ENCODE data around the gene RSPH10B2.
"Not testable (repeated sequence)": the region's sequence is repeated elsewhere in the genome, so short reads cannot be mapped to it uniquely, and the experiment has no call there.

The RSPH10B2 gene

DNA sequence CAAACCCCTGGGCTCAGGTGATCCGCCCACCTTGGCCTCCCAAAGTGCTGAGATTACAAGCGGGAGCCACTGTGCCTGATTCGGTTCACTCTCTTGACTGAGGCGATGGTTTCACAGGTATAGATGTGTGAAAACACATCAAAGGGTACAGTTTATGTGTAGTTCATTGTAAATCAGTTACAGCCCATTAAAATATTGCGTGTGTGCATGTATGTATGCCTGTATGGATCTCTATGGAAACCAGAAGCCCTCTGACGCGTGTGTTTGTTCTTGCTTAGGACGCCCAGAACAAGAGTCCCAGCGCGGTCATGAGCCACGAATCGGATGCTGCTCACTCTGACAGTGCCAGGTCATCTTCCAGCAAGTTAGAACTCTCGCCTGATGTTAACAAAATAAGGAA lies 35.5 kb downstream of the RSPH10B2 start:
- not testable (repeated sequence) for DNase-seq (ENCODE audit: low read depth in 3 of 3)

GRCh38 chr7:6792113-6792872 lies 38.4 kb downstream of the RSPH10B2 start:
- not testable (repeated sequence) for DNase-seq (ENCODE audit: low read depth in 3 of 3)

- DNase-seq (ENCODE audit: low read depth in 3 of 3), result not testable (repeated sequence)
Observed at GRCh38 chr7:6794276-6794675, 40.4 kb downstream of the RSPH10B2 start.

- not testable (repeated sequence) for DNase-seq (ENCODE audit: low read depth in 3 of 3)
Observed at GRCh38 chr7:6797218-6797617, 43.3 kb downstream of the RSPH10B2 start.

DNA sequence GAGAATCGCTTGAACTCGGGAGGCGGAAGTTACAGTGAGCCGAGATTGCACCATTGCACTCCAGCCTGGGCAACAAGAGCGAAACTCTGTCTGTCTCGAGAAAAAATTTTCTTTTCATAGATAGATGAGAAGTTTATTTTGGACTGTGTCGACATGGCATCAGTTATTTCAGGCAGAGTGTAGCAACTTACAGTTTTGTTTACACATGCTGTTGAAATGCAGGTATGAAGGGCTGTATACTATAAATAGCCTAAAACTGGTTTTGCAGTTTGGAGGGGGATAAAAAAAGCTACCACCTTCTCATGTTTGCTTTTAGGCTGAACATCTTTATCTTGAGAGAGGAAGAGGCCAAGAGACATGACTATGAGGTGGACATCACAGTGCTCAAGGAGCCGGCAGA lies 44.1 kb downstream of the RSPH10B2 start:
- not testable (repeated sequence) for DNase-seq (ENCODE audit: low read depth in 3 of 3)

DNA sequence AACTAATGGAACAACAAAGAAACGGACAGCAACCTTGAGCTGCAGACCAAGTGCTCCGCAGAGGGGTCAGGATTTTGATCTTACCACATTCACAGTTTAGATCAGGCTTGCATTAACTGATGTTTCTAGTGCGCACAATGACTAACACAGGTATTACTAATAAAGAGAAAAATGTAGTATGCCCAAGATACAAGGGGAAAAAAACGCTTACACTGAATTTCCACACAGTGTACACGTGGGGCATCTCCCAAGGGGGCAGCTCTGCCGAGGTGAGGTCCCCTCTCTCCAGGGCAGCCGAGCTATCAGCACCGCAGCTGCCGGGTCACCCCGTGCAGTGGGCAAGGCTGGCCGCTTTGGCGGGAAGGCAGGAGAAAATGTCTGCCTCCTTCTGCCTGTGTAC lies 46.0 kb downstream of the RSPH10B2 start:
- DNase-seq (ENCODE audit: low read depth in 3 of 3), result not testable (repeated sequence)

GRCh38 chr7:6800331-6800730 lies 46.4 kb downstream of the RSPH10B2 start:
- not testable (repeated sequence) for DNase-seq (ENCODE audit: low read depth in 3 of 3)

- not testable (repeated sequence) for DNase-seq (ENCODE audit: low read depth in 3 of 3)
Observed at GRCh38 chr7:6807393-6807918, 53.6 kb downstream of the RSPH10B2 start.

DNA sequence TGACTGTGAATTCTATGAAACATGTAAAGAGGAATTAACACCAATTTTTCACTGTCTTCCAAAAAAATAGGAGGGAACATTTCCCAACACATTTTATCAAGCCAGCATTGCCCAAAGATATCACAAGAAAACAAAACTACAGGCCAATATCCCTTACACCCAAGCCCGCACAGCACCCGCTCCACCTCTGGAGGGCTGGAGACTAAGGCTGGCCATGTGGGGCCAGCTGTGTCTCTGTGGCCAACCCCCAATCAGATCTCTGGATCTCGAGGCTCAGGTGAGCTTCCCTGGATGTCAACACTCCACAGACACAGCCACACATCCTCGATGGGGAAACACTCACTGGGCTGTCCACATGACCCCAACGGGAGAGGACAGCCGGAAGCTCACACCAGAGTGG lies 54.1 kb downstream of the RSPH10B2 start:
- DNase-seq (ENCODE audit: low read depth in 3 of 3), result not testable (repeated sequence)

DNA sequence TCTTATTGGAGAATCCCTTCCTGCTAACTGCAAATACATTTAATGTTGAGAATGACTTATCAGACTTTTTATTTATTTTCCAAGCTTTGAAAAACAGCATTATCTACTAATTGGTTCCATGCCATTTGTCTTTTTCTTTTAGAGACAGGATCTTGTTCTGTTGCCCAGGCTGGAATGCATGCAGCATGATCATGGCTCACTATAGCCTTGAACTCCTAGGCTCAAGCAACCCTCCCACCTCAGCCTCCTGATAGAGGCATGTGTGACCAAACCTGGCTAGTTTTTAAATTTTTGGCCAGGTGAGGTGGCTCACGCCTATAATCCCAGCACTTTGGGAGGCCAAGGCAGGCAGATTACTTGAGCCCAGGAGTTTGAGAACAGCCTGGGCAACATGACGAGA lies 59.1 kb downstream of the RSPH10B2 start:
- DNase-seq (ENCODE audit: low read depth in 3 of 3), result not testable (repeated sequence)

GRCh38 chr7:6815470-6815869 lies 61.6 kb downstream of the RSPH10B2 start:
- not testable (repeated sequence) for DNase-seq (ENCODE audit: low read depth in 3 of 3)

DNA sequence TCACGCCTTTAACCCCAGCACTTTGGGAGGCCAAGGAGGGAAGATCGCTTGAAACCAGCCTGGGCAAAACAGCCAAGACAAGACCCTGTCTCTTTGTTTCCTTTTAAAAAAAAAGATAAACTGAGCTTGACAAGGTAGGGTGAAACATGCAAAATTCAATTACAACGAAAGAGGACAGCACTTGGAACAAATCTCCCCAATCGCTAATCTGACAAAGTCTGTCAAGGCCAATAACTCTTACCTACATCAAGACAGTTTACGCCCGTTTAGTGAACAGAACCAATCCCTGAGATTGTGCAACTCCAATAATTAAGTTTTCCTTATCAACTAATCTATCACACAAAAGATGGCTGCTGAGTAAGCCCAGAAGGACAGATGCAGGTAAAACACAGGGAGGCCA lies 67.7 kb downstream of the RSPH10B2 start:
- DNase-seq (ENCODE audit: low read depth in 3 of 3), result not testable (repeated sequence)

DNA sequence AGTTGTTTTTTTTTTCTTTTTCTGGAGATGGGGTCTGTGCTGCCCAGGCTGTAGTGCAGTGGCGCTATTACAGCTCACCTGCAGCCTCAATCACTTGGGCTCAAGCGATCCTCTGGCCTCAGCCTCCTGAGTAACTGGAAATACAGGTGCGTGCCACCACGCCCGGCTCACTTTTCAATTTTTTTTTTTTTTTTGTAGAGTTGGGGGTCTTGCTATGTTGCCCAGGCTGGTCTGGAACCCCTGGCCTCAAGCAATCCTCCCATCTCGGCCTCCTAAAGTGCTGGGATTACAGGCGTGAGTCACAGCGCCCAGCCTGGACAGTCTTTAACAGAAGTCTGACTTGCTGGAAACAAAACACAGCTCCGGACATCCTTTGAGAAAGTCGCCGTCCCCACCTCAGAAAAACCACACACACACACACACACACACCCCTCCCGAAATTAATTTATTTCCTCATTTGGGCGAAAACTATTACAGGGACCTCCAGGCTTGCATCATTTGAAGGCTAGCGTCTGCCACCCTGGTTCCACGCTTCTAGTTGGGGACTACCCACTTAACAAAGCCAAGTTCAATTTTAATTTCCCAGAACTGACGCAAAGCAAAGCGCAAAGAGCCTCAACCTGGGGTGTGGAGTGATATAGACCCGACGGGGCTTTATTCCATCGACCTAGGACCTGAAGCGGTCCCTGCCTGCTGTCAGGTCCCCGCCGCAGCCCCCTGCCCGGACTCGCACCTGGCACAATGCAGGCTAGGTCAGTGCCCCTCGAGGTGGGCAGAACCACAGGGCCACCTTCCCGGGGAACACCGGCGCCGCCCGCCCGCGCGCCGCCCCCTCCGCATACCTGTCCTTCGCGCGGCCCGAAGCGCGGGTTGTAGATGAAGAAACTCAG lies 71.6 kb downstream of the RSPH10B2 start:
- not testable (repeated sequence) for DNase-seq (ENCODE audit: low read depth in 3 of 3)

GRCh38 chr7:6826151-6826550 lies 72.2 kb downstream of the RSPH10B2 start, which contains the start of gene CCZ1B:
Gene CCZ1B (minus strand): TSS chr7:6826275. CDS start chr7:6826197, 78 bp downstream.
- peak; percentile 56 to 82 (median 61) for DNase-seq (ENCODE audit: low read depth in 3 of 3)

- not testable (repeated sequence) for DNase-seq (ENCODE audit: low read depth in 3 of 3)
Observed at GRCh38 chr7:6827180-6827579, 73.3 kb downstream of the RSPH10B2 start.

DNA sequence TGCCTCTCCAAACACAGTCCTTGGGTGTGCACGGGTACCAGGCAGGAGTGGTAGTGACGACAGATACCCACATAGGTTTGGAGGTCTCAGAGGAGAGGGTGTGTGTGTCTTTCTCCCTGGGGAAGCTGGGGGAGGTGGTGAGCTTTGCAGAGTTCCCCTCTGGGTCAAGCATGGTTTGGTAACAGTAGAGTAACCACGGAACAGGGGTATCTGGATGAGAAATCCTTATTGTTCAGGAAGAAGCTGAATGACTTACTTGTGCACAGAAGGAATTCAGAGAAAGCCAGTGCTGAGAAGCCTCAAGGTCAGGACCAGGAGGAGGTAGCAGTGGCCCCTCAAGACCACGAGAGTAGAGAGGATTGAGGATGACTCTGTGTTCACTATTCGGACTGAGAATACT lies 75.7 kb downstream of the RSPH10B2 start:
- not testable (repeated sequence) for DNase-seq (ENCODE audit: low read depth in 3 of 3)

GRCh38 chr7:6830026-6830425 lies 76.1 kb downstream of the RSPH10B2 start:
- DNase-seq (ENCODE audit: low read depth in 3 of 3), result not testable (repeated sequence)

DNA sequence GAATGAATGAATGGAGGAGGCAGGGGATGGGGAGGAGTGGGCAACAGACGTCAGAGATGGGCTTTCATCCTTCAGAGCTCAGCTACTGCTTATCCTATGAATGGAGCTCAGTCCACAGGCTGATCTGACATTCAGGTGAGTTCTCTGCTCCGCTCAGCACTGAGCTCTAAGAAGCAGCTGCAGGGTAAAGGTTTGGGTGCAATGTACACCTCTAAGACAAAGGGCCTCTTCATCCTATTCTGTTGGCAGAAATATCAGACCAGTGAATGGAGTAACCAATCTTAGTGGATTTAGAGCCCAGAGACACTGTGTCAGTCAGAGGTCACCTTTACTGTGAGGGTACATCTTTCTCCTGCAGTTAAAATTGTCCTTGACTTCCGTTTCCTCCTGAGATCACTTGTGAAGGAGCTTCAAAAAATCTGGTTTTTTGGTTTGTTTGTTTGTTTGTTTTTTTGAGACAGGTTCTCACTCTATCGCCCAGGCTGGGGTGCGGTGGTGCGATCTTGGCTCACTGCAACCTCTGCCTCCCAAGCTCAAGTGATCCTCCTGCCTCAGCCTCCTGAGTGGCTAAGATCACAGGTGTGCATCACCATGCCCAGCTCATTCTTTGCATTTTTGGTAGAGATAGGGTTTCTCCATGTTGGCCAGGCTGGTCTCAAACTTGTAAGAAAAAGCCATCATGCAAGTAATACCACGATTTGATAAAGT lies 77.3 kb downstream of the RSPH10B2 start:
- DNase-seq (ENCODE audit: low read depth in 3 of 3), result no peak

DNA sequence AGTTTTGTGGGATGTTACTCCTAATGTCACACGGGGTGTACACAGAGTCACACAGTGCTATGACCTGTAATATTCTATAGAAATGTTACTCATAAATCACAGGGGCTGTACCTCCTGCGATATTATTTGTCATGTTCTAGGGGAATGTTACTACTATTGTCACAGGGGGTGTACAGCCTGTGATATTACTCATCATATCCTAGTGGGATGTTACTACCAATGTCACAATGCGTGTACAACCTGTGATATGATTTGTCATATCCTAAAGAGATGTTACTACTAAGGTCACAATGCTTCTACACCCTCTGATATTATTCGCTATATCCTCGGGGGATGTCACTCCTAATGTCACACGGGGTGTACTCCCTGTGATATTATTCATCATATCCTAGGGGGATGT lies 79.7 kb downstream of the RSPH10B2 start:
- DNase-seq (ENCODE audit: low read depth in 3 of 3), result no peak

- DNase-seq (ENCODE audit: low read depth in 3 of 3), result not testable (repeated sequence)
Observed at GRCh38 chr7:6835521-6835920, 81.6 kb downstream of the RSPH10B2 start.

- DNase-seq (ENCODE audit: low read depth in 3 of 3), result not testable (repeated sequence)
Observed at GRCh38 chr7:6837081-6837480, 83.2 kb downstream of the RSPH10B2 start.
